Transverse colon (tissue), 4 donors: Measurements from ENCODE around the gene GMDS.

ENCODE experiments used
- EP300 ChIP-seq: sonication (generic); formaldehyde crosslinking; IDR thresholded peaks from one replicate; pipeline ENCODE4 v1.6.1; 2017; ENCODE audit warnings: antibody characterized with exemption, low read depth
- POLR2A ChIP-seq: fragments of 450-650 bp; IDR thresholded peaks from one replicate; pipeline ENCODE4 v1.6.1; 2016; ENCODE audit warnings: antibody characterized with exemption, mild to moderate bottlenecking, moderate library complexity
- POLR2AphosphoS5 ChIP-seq, 3 donors: sonication (generic); formaldehyde crosslinking; IDR thresholded peaks; one replicate each; pipeline ENCODE4 v1.6.1; 2016; ENCODE audit warnings: antibody characterized with exemption in 3 of 3
- TF ChIP-seq, protein P1 (sequence below), 5 experiments: fragments of 200-600 bp in 3 of 5; fragments of 450-650 bp in 2 of 5; sonication (generic) in 3 of 5; IDR thresholded peaks; 1 replicate in 2 of 5; 2 replicates in 3 of 5; pipeline ENCODE4 v1.5.1; 2016 to 2017; ENCODE audit warnings: antibody characterized with exemption in 5 of 5, inconsistent platforms in 3 of 5, mild to moderate bottlenecking in 2 of 5, moderate library complexity in 1 of 5

DNA sequence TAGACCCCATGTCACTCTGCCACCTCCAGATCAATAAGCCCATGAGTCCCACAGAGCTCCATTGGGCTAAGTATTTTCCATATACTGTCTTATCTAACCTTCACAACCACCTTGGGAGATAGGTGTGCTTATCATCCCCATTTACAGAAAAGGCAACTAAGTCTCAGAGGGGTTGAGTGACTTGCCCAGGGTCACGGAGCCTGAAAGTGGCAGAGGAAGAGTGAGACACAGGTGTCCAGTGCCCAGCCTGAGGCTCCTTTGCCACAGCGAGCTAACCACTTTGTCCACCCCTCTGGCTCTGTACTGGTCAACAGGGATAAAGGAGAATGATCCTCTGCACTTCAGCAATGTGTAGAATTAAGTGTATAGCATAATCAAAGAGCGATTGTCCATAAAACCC lies 124.5 kb downstream of the GMDS start:
- TF ChIP-seq EP300 (no peak), POLR2A (no peak), POLR2AphosphoS5 (IDR thresholded peaks at IDR 0.05) (no peak)
- TF ChIP-seq, protein P1, sequence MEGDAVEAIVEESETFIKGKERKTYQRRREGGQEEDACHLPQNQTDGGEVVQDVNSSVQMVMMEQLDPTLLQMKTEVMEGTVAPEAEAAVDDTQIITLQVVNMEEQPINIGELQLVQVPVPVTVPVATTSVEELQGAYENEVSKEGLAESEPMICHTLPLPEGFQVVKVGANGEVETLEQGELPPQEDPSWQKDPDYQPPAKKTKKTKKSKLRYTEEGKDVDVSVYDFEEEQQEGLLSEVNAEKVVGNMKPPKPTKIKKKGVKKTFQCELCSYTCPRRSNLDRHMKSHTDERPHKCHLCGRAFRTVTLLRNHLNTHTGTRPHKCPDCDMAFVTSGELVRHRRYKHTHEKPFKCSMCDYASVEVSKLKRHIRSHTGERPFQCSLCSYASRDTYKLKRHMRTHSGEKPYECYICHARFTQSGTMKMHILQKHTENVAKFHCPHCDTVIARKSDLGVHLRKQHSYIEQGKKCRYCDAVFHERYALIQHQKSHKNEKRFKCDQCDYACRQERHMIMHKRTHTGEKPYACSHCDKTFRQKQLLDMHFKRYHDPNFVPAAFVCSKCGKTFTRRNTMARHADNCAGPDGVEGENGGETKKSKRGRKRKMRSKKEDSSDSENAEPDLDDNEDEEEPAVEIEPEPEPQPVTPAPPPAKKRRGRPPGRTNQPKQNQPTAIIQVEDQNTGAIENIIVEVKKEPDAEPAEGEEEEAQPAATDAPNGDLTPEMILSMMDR (IDR thresholded peaks at IDR 0.05): no peak
